ENCODE results near the gene ARHGAP40. TPM values are rescaled to one million over a fixed set of nuclear protein-coding genes. Genes with fewer than 3 reads are reported as not detected.

The ARHGAP40 gene
- total and polyA plus RNA-seq, 2 of the 4 experiments (the other 2 are of a cell fraction) = not detected

DNA sequence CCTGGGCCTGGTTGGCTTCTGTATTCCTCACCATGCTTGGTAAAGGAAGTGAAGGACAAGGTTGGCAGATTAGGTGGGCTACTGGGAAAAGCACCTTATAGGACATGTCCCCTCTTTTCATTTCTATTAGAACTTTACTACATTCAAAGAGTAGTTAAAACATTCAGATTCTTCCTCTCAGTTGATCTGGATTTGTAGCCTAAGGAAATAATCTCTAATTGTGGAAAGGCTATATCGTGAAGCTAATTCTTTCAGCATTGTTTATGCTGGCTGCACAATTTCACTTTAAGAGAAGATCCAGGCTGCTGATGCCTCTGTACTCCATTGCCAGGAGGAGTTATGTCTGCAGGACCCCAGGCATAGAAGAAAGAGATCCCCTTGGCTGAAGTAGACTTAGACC lies 58.8 kb downstream of the ARHGAP40 start:
- Histone ChIP-seq H3K79me1 (ENCODE audit: low read depth in 1 of 2, low read length in 2 of 2) (no peaks in the 10 kb centered on the region), H4K5ac (ENCODE audit: low read depth, low read length) (no peak overlapping the region), H3K4ac (ENCODE audit: low read depth, low read length) (no peak overlapping the region), H2BK120ac (ENCODE audit: low read depth, low read length) (no peak overlapping the region), H3K4me3 (ENCODE audit: insufficient read depth, low read depth, low read length) (no peak overlapping the region), H3K9ac (ENCODE audit: low read depth, low read length) (no peak overlapping the region), H3K27me3 (ENCODE audit: control insufficient read depth, insufficient read depth, low read length) (peaks cover 3% of the 10 kb centered on the region), H2AFZ (replicated peaks; ENCODE audit: low read length, poor library complexity) (no peak overlapping the region), H3K4me2 (ENCODE audit: low read depth, low read length) (no peak overlapping the region), H4K20me1 (ENCODE audit: insufficient read depth, low read length) (no peaks in the 10 kb centered on the region), H2AK9ac (replicated peaks; ENCODE audit: low read depth, low read length, poor library complexity) (no peak overlapping the region), H2BK20ac (ENCODE audit: low read depth, low read length) (no peak overlapping the region), H3K18ac (ENCODE audit: low read depth, low read length) (no peak overlapping the region), H3K9me1 (ENCODE audit: insufficient read depth, low read length) (no peaks in the 10 kb centered on the region), H3K14ac (replicated peaks; ENCODE audit: low read depth, low read length) (no peak overlapping the region), H4K91ac (ENCODE audit: insufficient read depth, low read depth, low read length) (no peak overlapping the region), H3K4me1 (ENCODE audit: control insufficient read depth, insufficient read depth, low read length) (no peaks in the 10 kb centered on the region), H3K27ac (ENCODE audit: insufficient read depth, low read length) (no peak overlapping the region), H4K8ac (ENCODE audit: low read depth in 2 of 2, low read length in 2 of 2) (no peak overlapping the region), H2BK15ac (ENCODE audit: low read depth, low read length) (no peak overlapping the region), H3K36me3 (ENCODE audit: control insufficient read depth, insufficient read depth, low read length) (no peaks in the 10 kb centered on the region), H2AK5ac (ENCODE audit: low read depth, low read length) (no peak overlapping the region), H3K23ac (ENCODE audit: low read depth, low read length) (no peak overlapping the region), H3K56ac (ENCODE audit: extremely low read depth, insufficient read depth, low read length) (no peak overlapping the region), H3K9me3 (ENCODE audit: control insufficient read depth, insufficient read depth, low read length) (no peaks in the 10 kb centered on the region), H2BK5ac (ENCODE audit: low read depth, low read length, poor library complexity, severe bottlenecking) (no peak overlapping the region)
- no CpG with 5 or more reads among the region's 1 CpG for WGBS, 2 experiments (ENCODE audit: extremely low coverage in 2 of 2, insufficient read length in 1 of 2)
- intact Hi-C loops (cut with micrococcal nuclease) = no loop called here
- dilution Hi-C loops (cut with HindIII; ENCODE audit: low sequenced_read_pairs, unreplicated experiment) = no loop called here
- CTCF ChIA-PET = no interaction called here
- TF ChIP-seq POLR2A (IDR thresholded peaks at IDR 0.05; ENCODE audit: low read depth, low read length) (no peak), BHLHE40 (IDR thresholded peaks at IDR 0.05; ENCODE audit: low read depth, low read length) (no peak), MAFK (IDR thresholded peaks at IDR 0.05; ENCODE audit: low read depth, low read length) (no peak), MXI1 (IDR thresholded peaks at IDR 0.05; ENCODE audit: borderline replicate concordance, low read depth, low read length) (no peak), RAD21 (IDR thresholded peaks at IDR 0.05; ENCODE audit: low read length) (no peak), RCOR1 (IDR thresholded peaks at IDR 0.05; ENCODE audit: insufficient replicate concordance, low read length) (no peak), CEBPB (IDR thresholded peaks at IDR 0.05; ENCODE audit: low read depth, low read length) (no peak)
- TF ChIP-seq, protein P1, sequence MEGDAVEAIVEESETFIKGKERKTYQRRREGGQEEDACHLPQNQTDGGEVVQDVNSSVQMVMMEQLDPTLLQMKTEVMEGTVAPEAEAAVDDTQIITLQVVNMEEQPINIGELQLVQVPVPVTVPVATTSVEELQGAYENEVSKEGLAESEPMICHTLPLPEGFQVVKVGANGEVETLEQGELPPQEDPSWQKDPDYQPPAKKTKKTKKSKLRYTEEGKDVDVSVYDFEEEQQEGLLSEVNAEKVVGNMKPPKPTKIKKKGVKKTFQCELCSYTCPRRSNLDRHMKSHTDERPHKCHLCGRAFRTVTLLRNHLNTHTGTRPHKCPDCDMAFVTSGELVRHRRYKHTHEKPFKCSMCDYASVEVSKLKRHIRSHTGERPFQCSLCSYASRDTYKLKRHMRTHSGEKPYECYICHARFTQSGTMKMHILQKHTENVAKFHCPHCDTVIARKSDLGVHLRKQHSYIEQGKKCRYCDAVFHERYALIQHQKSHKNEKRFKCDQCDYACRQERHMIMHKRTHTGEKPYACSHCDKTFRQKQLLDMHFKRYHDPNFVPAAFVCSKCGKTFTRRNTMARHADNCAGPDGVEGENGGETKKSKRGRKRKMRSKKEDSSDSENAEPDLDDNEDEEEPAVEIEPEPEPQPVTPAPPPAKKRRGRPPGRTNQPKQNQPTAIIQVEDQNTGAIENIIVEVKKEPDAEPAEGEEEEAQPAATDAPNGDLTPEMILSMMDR (conservative IDR thresholded peaks at IDR 0.05; ENCODE audit: low read depth, low read length) = no peak
- TF ChIP-seq, protein P2, sequence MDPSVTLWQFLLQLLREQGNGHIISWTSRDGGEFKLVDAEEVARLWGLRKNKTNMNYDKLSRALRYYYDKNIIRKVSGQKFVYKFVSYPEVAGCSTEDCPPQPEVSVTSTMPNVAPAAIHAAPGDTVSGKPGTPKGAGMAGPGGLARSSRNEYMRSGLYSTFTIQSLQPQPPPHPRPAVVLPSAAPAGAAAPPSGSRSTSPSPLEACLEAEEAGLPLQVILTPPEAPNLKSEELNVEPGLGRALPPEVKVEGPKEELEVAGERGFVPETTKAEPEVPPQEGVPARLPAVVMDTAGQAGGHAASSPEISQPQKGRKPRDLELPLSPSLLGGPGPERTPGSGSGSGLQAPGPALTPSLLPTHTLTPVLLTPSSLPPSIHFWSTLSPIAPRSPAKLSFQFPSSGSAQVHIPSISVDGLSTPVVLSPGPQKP (IDR thresholded peaks at IDR 0.05; ENCODE audit: borderline replicate concordance, low read depth, low read length) = no peak
- TF ChIP-seq, protein P3, sequence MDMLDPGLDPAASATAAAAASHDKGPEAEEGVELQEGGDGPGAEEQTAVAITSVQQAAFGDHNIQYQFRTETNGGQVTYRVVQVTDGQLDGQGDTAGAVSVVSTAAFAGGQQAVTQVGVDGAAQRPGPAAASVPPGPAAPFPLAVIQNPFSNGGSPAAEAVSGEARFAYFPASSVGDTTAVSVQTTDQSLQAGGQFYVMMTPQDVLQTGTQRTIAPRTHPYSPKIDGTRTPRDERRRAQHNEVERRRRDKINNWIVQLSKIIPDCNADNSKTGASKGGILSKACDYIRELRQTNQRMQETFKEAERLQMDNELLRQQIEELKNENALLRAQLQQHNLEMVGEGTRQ (IDR thresholded peaks at IDR 0.05; ENCODE audit: low read depth, low read length) = no peak
- no TSS peak for BruUV-seq (replicated peaks)
- in situ Hi-C loops (cut with MboI; ENCODE audit: low sequenced_read_pairs) = no loop called here
- DNase-seq (no peak), ATAC-seq (ENCODE audit: low read depth) (no peak)
- POLR2A ChIA-PET (ENCODE audit: unreplicated experiment) = no interaction called here

Data from IMR-90 (cell line).